IMR-90 (cell line): ENCODE data around the gene ETS1. TPM values are rescaled to one million over a fixed set of nuclear protein-coding genes. Genes with fewer than 3 reads are reported as not detected.

ENCODE experiments used
- ATAC-seq: fragments of 200-7000 bp; cut with Tn5 transposase; 2 replicates; pipeline ENCODE4 v1.9.1; 2020; ENCODE audit warnings: low read depth, mild to moderate bottlenecking, moderate library complexity
- BruUV-seq: library from RNA; stranded (reverse); fragments of 400-500 nt; replicated peaks from 2 replicates; lab custom pipeline; 2021; lab: Mats Ljungman, UMichigan
- CTCF ChIA-PET: fragments of 300-600 bp; formaldehyde crosslinking; extraction: SDS; loops from one replicate; lab custom pipeline; 2021; ENCODE audit warnings: antibody characterized with exemption; lab: Yijun Ruan, JAX
- POLR2A ChIA-PET: fragments of 300-600 bp; sonication (Branson Sonifier 250); formaldehyde crosslinking; loops from one replicate; lab custom pipeline; 2022; ENCODE audit warnings: antibody characterized with exemption; ENCODE audit not compliant: unreplicated experiment; lab: Charles Lee
- DNase-seq: peaks from one replicate; pipeline ENCODE4 v3.0.0; 2013
- H2AFZ ChIP-seq: replicated peaks from 2 replicates; pipeline ENCODE3; 2013; ENCODE audit warnings: low read length, mild to moderate bottlenecking; ENCODE audit not compliant: poor library complexity
- H2AK5ac ChIP-seq: 2 replicates; pipeline ENCODE4 v1.6.1; 2013; ENCODE audit warnings: low read depth, low read length, inconsistent platforms
- H2AK9ac ChIP-seq: replicated peaks from 2 replicates; pipeline ENCODE3; 2013; ENCODE audit warnings: mild to moderate bottlenecking, low read depth, low read length, moderate library complexity; ENCODE audit not compliant: poor library complexity
- H2BK120ac ChIP-seq: 2 replicates; pipeline ENCODE4 v1.6.1; 2013; ENCODE audit warnings: low read depth, low read length, inconsistent platforms
- H2BK15ac ChIP-seq: 3 replicates; pipeline ENCODE4 v1.6.1; 2013; ENCODE audit warnings: low read depth, low read length, inconsistent platforms
- H2BK20ac ChIP-seq: 2 replicates; pipeline ENCODE4 v1.6.1; 2013; ENCODE audit warnings: low read depth, mild to moderate bottlenecking, inconsistent platforms, low read length, moderate library complexity
- H2BK5ac ChIP-seq: 2 replicates; pipeline ENCODE4 v1.6.1; 2013; ENCODE audit warnings: mild to moderate bottlenecking, low read depth, low read length, inconsistent platforms; ENCODE audit not compliant: poor library complexity, severe bottlenecking
- H3K14ac ChIP-seq: replicated peaks from 2 replicates; pipeline ENCODE4 v1.6.1; 2013; ENCODE audit warnings: low read depth, low read length, inconsistent platforms
- H3K18ac ChIP-seq: 2 replicates; pipeline ENCODE4 v1.6.1; 2013; ENCODE audit warnings: low read depth, low read length, control low read depth
- H3K23ac ChIP-seq: 2 replicates; pipeline ENCODE4 v1.6.1; 2013; ENCODE audit warnings: low read depth, low read length, inconsistent platforms
- H3K27ac ChIP-seq: 2 replicates; pipeline ENCODE4 v1.5.1; 2013; ENCODE audit warnings: mild to moderate bottlenecking, control low read depth, low read length; ENCODE audit not compliant: insufficient read depth
- H3K27me3 ChIP-seq: 2 replicates; pipeline ENCODE4 v1.6.1; 2013; ENCODE audit warnings: low read length; ENCODE audit not compliant: control insufficient read depth, insufficient read depth
- H3K36me3 ChIP-seq: 2 replicates; pipeline ENCODE4 v1.6.1; 2013; ENCODE audit warnings: low read length, mixed read lengths; ENCODE audit not compliant: control insufficient read depth, insufficient read depth
- H3K4ac ChIP-seq: 2 replicates; pipeline ENCODE4 v1.6.1; 2013; ENCODE audit warnings: low read depth, low read length, inconsistent platforms
- H3K4me1 ChIP-seq: 2 replicates; pipeline ENCODE4 v1.6.1; 2013; ENCODE audit warnings: low read length, mixed read lengths; ENCODE audit not compliant: control insufficient read depth, insufficient read depth
- H3K4me2 ChIP-seq: 2 replicates; pipeline ENCODE4 v1.6.1; 2013; ENCODE audit warnings: low read depth, mild to moderate bottlenecking, control low read depth, low read length, moderate library complexity
- H3K4me3 ChIP-seq: 2 replicates; pipeline ENCODE4 v1.5.1; 2013; ENCODE audit warnings: low read depth, mild to moderate bottlenecking, control low read depth, low read length, moderate library complexity; ENCODE audit not compliant: insufficient read depth
- H3K56ac ChIP-seq: 2 replicates; pipeline ENCODE4 v1.6.1; 2013; ENCODE audit warnings: low read length, inconsistent platforms; ENCODE audit not compliant: insufficient read depth; ENCODE audit errors: extremely low read depth
- H3K79me1 ChIP-seq, 2 experiments: 2 replicates each; pipeline ENCODE4 v1.6.1; 2013; ENCODE audit warnings: low read length in 2 of 2, inconsistent platforms in 1 of 2, low read depth in 1 of 2
- H3K9ac ChIP-seq: 2 replicates; pipeline ENCODE4 v1.6.1; 2013; ENCODE audit warnings: low read depth, low read length, control low read depth
- H3K9me1 ChIP-seq: 2 replicates; pipeline ENCODE4 v1.6.1; 2013; ENCODE audit warnings: low read length, inconsistent platforms; ENCODE audit not compliant: insufficient read depth
- H3K9me3 ChIP-seq: 2 replicates; pipeline ENCODE4 v1.6.1; 2013; ENCODE audit warnings: low read length; ENCODE audit not compliant: control insufficient read depth, insufficient read depth
- H4K20me1 ChIP-seq: 2 replicates; pipeline ENCODE4 v1.6.1; 2013; ENCODE audit warnings: low read length, inconsistent platforms; ENCODE audit not compliant: insufficient read depth
- H4K5ac ChIP-seq: 2 replicates; pipeline ENCODE4 v1.6.1; 2013; ENCODE audit warnings: mild to moderate bottlenecking, low read depth, low read length, control low read depth
- H4K8ac ChIP-seq, 2 experiments: 2 replicates each; pipeline ENCODE4 v1.6.1; 2013; ENCODE audit warnings: low read depth in 2 of 2, low read length in 2 of 2, control low read depth in 1 of 2, inconsistent platforms in 1 of 2
- H4K91ac ChIP-seq: 2 replicates; pipeline ENCODE4 v1.6.1; 2013; ENCODE audit warnings: low read depth, low read length, inconsistent platforms; ENCODE audit not compliant: insufficient read depth
- CEBPB ChIP-seq: IDR thresholded peaks from 2 replicates; pipeline ENCODE4 v1.6.1; 2012; ENCODE audit warnings: low read depth, low read length, improper control_type of control experiment
- MAZ ChIP-seq: IDR thresholded peaks from 2 replicates; pipeline ENCODE4 v1.6.1; 2012; ENCODE audit warnings: low read depth, mild to moderate bottlenecking, low read length, improper control_type of control experiment, moderate library complexity, borderline replicate concordance
- RCOR1 ChIP-seq: IDR thresholded peaks from 2 replicates; pipeline ENCODE4 v1.6.1; 2012; ENCODE audit warnings: mild to moderate bottlenecking, low read length, improper control_type of control experiment; ENCODE audit not compliant: insufficient replicate concordance
- WGBS, 2 experiments: methylation state at CpG; one replicate each; pipeline versions ENCODE4 v1.1.5 to v1.1.7; 2013; ENCODE audit warnings: missing lambda C conversion rate in 2 of 2; ENCODE audit not compliant: insufficient read length in 1 of 2; ENCODE audit errors: extremely low coverage in 2 of 2; 5-methylcytosine and 5-hydroxymethylcytosine counted together
- dilution Hi-C: fragments of 300-500 bp; cut with HindIII; formaldehyde crosslinking; loops from one replicate; pipeline ENCODE4 v1.14.3; 2018; ENCODE audit warnings: low sequenced_read_pairs; ENCODE audit not compliant: unreplicated experiment
- in situ Hi-C: fragments of 300-500 bp; cut with MboI; formaldehyde crosslinking; loops from 3 replicates; pipeline ENCODE4 v1.14.3; 2019; ENCODE audit warnings: low sequenced_read_pairs, inconsistent platforms, mixed read lengths
- intact Hi-C: fragments of 100-400 bp; cut with micrococcal nuclease; formaldehyde crosslinking; loops from 2 replicates; pipeline ENCODE4 v1.10.0; 2022
- polyA plus RNA-seq, 3 experiments: library from polyadenylated mRNA; depleted of rRNA; stranded (reverse); fragments of >200 nt; gene quantifications; 2 replicates each; pipeline ENCODE4 v1.2.3, GENCODE V29; 2012; ENCODE audit warnings: low replicate concordance in 1 of 3
- total RNA-seq: library from RNA; depleted of rRNA; stranded (reverse); fragments of >200 nt; gene quantifications from 2 replicates; pipeline ENCODE4 v1.2.3, GENCODE V29; 2012

Gene ETS1
- total and polyA plus RNA-seq, 2 of the 4 experiments (the other 2 are of a cell fraction), result 41.2 to 56.3 TPM

DNA sequence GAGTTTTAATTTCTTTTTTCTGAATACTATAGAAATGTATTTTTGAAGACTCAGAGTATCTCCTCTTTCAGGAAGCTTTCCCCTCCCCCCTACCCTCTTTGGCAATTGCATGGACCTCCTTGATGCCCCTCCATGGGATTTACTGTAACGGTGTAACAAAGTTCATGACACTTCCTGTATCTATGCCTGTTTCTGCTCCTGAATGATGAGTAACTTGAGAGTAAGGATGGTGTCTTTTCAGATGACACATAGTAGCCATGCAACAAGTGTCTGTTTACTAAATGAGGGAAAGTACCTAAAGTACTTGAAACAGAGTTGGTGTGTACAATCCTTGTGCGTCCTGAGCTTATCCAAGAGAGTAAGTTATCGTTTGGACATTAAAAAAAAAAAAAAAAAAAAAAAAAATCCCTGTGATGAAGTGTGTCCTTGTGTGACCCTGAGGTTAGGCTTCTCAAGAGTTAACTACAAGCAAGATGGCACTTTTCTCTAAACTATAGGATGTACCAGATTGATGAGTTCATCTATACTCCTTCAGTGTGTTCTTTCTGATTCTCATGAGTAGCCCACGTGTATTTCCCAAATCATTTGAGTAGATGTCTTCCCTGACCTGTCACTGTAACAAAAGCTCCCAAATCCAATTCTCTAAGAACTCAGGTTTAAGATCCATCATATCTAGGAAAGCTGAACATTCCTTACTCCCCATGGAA is 7.4 kb downstream of the ETS1 start:
- H3K27ac ChIP-seq, result no peak overlapping the region
- ChIA-PET POLR2A (no interaction called here), CTCF (no interaction called here)
- no peak overlapping the region for H2BK20ac ChIP-seq
- intact Hi-C loops, result no loop called here
- H4K20me1 ChIP-seq, result no peaks in the 10 kb centered on the region
- no peak overlapping the region for H4K91ac ChIP-seq
- in situ Hi-C loops, result no loop called here
- no peak overlapping the region for H2AK9ac ChIP-seq
- no peak overlapping the region for H2BK15ac ChIP-seq
- H3K36me3 ChIP-seq, result no peaks in the 10 kb centered on the region
- H3K23ac ChIP-seq, result no peak overlapping the region
- H4K5ac ChIP-seq, result no peak overlapping the region
- ATAC-seq (no peak), DNase-seq (peak; percentile 79)
- H3K9me3 ChIP-seq, result no peaks in the 10 kb centered on the region
- H3K4ac ChIP-seq, result no peak overlapping the region
- dilution Hi-C loops, result no loop called here
- no peaks in the 10 kb centered on the region for H3K79me1 ChIP-seq
- no peak overlapping the region for H3K14ac ChIP-seq
- H3K4me3 ChIP-seq, result no peak overlapping the region
- no peak overlapping the region for H4K8ac ChIP-seq
- H2BK5ac ChIP-seq, result no peak overlapping the region
- H2AK5ac ChIP-seq, result no peak overlapping the region
- H2AFZ ChIP-seq, result no peak overlapping the region
- no peak overlapping the region for H3K9ac ChIP-seq
- H3K4me1 ChIP-seq, result peaks cover 9% of the 10 kb centered on the region; the same call in 1 of the 2 replicates
- H3K56ac ChIP-seq, result no peak overlapping the region
- WGBS, 2 experiments, result no CpG with 5 or more reads among the region's 4 CpGs
- peaks cover 2% of the 10 kb centered on the region; the same call in 1 of the 2 replicates for H3K9me1 ChIP-seq
- H3K18ac ChIP-seq, result no peak overlapping the region
- no peak overlapping the region for H2BK120ac ChIP-seq
- BruUV-seq, result no TSS peak
- H3K4me2 ChIP-seq, result no peak overlapping the region
- TF ChIP-seq MAZ (no peak), RCOR1 (peak; percentile 50), CEBPB (peak; percentile 42)
- peaks cover 2% of the 10 kb centered on the region; the same call in 1 of the 2 replicates for H3K27me3 ChIP-seq
